ENCODE data around the gene HERC5.

- TF ChIP-seq CTCF (IDR thresholded peaks at IDR 0.05; ENCODE audit: insufficient read depth, low read depth, low read length) = no peak
- TF ChIP-seq EZH2 (IDR thresholded peaks at IDR 0.05; ENCODE audit: insufficient read depth, low read length) = no peak
Observed at GRCh38 chr4:88409789-88410188, 47.1 kb upstream of the HERC5 start.
